ENCODE measurements around the gene MMEL1.
"Not testable (repeated sequence)": the region's sequence is repeated elsewhere in the genome, so short reads cannot be mapped to it uniquely, and the experiment has no call there.

DNA sequence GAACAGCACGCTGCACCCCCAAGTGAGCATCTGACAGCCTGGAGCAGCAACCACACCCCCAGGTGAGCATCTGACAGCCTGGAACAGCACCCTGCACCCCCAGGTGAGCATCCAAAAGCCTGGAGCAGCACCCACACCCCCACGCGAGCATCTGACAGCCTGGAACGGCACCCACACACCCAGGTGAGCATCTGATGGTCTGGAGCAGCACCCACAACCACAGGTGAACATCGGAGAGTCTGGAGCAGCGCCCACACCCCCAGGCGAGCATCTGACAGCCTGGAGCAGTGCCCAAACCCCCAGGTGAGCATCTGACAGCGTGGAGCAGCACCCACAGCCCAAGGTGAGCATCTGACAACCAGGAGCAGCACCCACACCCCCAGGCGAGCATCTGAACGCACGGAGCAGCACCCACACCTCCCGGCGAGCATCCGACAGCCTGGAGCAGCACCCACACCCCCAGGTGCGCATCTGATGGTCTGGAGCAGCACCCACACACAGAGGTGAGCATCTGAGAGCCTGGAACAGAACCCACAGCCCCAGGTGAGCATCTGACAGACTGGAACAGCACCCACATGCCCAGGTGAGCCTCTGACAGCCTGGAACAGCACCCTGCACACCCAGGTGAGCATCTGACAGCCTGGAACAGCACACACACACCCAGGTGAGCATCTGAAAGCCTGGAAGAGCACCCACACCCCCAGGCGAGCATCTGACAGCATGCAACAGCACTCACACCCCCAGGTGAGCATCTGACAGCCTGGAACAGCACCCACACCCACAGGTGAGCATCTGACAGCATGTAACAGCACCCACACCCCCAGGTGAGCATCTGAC, 23.0 kb upstream of the MMEL1 start:
- TF ChIP-seq, protein P1, sequence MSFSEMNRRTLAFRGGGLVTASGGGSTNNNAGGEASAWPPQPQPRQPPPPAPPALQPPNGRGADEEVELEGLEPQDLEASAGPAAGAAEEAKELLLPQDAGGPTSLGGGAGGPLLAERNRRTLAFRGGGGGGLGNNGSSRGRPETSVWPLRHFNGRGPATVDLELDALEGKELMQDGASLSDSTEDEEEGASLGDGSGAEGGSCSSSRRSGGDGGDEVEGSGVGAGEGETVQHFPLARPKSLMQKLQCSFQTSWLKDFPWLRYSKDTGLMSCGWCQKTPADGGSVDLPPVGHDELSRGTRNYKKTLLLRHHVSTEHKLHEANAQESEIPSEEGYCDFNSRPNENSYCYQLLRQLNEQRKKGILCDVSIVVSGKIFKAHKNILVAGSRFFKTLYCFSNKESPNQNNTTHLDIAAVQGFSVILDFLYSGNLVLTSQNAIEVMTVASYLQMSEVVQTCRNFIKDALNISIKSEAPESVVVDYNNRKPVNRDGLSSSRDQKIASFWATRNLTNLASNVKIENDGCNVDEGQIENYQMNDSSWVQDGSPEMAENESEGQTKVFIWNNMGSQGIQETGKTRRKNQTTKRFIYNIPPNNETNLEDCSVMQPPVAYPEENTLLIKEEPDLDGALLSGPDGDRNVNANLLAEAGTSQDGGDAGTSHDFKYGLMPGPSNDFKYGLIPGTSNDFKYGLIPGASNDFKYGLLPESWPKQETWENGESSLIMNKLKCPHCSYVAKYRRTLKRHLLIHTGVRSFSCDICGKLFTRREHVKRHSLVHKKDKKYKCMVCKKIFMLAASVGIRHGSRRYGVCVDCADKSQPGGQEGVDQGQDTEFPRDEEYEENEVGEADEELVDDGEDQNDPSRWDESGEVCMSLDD (tag by site-specific recombination; IDR thresholded peaks at IDR 0.05), result not testable (repeated sequence)
- not testable (repeated sequence) for TF ChIP-seq ZBTB7A (tag by site-specific recombination; IDR thresholded peaks at IDR 0.05; ENCODE audit: low read depth); KLF1 (tag by site-specific recombination; IDR thresholded peaks at IDR 0.05); ZNF121 (tag by site-specific recombination; IDR thresholded peaks at IDR 0.05)
- TF ChIP-seq, protein P2, sequence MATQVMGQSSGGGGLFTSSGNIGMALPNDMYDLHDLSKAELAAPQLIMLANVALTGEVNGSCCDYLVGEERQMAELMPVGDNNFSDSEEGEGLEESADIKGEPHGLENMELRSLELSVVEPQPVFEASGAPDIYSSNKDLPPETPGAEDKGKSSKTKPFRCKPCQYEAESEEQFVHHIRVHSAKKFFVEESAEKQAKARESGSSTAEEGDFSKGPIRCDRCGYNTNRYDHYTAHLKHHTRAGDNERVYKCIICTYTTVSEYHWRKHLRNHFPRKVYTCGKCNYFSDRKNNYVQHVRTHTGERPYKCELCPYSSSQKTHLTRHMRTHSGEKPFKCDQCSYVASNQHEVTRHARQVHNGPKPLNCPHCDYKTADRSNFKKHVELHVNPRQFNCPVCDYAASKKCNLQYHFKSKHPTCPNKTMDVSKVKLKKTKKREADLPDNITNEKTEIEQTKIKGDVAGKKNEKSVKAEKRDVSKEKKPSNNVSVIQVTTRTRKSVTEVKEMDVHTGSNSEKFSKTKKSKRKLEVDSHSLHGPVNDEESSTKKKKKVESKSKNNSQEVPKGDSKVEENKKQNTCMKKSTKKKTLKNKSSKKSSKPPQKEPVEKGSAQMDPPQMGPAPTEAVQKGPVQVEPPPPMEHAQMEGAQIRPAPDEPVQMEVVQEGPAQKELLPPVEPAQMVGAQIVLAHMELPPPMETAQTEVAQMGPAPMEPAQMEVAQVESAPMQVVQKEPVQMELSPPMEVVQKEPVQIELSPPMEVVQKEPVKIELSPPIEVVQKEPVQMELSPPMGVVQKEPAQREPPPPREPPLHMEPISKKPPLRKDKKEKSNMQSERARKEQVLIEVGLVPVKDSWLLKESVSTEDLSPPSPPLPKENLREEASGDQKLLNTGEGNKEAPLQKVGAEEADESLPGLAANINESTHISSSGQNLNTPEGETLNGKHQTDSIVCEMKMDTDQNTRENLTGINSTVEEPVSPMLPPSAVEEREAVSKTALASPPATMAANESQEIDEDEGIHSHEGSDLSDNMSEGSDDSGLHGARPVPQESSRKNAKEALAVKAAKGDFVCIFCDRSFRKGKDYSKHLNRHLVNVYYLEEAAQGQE (tag by site-specific recombination; IDR thresholded peaks at IDR 0.05), result not testable (repeated sequence)
- TF ChIP-seq, protein P3, sequence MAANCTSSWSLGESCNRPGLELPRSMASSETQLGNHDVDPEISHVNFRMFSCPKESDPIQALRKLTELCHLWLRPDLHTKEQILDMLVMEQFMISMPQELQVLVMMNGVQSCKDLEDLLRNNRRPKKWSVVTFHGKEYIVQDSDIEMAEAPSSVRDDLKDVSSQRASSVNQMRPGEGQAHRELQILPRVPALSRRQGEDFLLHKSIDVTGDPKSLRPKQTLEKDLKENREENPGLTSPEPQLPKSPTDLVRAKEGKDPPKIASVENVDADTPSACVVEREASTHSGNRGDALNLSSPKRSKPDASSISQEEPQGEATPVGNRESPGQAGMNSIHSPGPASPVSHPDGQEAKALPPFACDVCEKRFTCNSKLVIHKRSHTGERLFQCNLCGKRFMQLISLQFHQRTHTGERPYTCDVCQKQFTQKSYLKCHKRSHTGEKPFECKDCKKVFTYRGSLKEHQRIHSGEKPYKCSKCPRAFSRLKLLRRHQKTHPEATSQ (tag by site-specific recombination; IDR thresholded peaks at IDR 0.05), result not testable (repeated sequence)
